Epidermal melanocyte (primary cell): ENCODE measurements around the gene SERGEF.
"Not testable (repeated sequence)": the region's sequence is repeated elsewhere in the genome, so short reads cannot be mapped to it uniquely, and the experiment has no call there.

Experiments used
- DNase-seq: peaks from one replicate; pipeline ENCODE4 v3.0.0; 2011; ENCODE audit warnings: low spot score; ENCODE audit not compliant: insufficient read length

SERGEF gene

DNA sequence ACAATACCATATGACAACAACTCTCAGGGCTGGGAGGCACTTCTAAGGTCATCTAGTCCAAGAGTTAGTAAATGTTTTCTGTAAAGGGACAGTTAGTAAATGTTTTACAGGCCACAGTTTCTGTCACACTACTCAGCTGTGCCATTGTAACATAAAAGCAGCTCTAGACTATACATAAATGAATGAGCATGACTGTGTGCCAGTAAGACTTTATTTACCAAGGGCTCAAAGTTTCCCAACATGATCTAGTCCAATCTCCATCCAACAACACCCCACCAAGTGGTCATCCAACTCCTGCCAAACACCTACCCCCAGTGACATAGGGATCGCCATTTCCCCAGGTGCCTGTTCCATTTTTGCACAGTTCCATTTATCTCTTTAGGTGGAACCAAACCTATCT, 12.1 kb downstream of the SERGEF start:
- no peak for DNase-seq

DNA sequence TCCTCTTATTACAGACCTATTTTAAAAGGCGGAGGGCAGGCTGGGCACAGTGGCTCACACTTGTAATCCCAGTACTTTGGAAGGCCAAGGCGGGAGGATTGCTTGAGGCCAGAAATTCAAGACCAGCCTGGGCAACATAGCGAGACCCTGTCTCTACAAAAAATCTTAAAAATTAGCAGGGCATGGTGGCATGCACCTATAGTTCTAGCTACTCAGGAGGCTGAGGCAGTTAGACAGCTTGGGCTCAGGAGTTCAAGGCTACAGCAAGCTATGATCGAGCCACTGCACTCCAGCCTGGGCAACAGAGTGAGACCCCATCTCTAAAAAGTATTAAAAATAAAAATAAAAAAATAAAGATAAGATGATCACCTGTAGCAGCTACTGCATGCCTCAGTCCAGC, 12.7 kb downstream of the SERGEF start:
- DNase-seq, result not testable (repeated sequence)

DNA sequence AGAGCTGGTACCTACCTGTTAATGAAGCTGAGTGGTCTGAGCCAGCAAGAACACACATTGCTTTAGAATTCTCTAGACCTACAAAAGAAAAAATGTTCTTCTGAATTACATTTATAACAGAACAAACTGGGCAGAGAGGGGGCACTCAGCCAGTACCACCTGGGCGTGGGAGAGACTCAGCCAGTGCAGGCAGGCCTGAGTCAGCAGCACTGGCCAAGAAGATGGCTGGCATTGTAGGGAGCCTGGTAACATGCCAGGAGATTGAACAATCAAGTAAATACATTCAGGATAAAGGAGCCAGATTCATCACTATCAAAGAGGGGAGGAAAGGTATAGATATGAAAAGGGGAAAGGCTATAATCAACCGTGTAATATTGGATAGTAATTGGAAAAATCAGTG, 19.9 kb downstream of the SERGEF start:
- no peak for DNase-seq

DNA sequence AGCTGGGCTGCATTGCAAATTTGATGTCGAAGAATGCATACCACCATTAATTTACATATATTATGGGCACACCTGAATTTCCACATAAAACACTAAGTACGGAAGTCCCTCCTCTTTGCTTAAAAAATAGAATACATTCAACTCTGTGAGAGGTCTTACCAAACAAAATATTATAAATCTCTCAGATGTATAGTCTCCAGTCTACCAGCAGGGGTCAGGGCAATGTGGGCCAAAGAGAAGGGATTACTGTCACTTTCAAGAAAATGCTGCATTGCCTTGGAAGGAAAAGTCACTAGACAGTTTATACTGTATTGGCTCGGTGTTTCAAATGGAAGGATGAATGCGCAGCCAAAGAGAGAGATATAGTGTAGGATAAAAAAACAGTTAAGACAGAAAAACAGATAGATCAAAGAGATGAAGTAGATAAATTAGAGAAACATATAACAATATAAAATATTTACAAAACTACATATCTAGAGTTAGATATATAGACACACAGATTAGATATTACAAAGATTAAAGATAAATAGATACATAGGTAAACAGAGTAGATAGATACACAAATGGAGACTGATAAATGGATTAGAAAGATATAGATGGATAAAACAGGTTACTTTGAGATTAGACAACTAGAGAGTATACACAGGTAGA, 20.9 kb downstream of the SERGEF start:
- DNase-seq, result peak; percentile 77

DNA sequence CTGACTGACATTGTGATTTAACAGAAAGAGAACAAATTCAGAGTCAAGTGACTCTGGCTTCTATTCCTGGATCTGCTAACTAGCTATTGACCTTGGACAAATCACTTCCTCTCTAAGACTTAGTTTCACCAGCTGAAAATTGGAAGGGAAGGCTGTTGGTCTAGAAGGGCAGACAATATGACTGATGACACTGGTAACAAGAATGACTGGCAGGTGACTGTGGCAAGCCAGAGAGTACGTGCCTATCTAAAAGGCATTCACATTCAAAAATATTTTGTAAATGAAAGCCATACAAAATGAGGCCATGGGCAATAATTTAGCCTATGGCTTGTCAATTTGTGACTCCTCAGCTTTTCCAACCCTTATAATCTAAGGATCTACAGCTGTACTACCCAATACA, 23.5 kb downstream of the SERGEF start:
- no peak for DNase-seq

DNA sequence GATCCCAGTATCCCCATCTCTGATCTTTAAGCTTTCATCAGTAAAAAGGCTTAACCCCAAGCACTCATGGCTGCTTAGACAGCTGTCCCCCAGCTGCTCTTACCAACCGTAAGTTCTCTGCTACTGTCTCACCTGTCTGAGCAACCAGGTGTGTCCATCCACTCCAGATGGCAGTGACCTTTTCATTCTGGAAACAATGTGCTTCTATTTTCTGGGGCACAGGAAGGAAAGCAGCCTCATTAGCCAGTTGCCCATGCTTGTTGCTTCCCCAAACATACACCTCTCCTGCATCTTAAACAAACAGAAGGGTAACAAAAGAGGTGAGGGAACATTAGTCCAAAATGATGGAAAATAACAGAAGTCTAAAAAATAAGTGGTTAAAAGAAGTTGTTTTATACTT, 24.4 kb downstream of the SERGEF start:
- DNase-seq, result no peak

DNA sequence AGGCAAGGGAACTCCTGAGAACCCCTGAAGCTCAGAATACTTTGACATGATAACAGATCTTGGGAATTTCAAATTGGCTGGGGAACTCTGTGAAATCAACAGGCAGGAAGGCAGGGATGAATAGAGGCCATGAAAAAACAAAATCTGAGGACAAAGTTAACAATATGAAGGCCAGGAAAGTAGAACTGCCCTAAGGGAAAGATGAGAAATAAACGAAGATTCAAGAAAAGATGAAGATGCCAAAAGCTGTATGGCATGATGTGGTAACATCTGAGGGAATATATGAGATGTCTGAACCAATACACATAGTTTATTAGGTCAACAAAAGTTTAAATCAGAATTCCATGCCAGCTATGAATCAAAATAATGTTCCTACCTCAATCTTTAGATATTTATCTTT, 25.0 kb downstream of the SERGEF start:
- DNase-seq, result no peak

DNA sequence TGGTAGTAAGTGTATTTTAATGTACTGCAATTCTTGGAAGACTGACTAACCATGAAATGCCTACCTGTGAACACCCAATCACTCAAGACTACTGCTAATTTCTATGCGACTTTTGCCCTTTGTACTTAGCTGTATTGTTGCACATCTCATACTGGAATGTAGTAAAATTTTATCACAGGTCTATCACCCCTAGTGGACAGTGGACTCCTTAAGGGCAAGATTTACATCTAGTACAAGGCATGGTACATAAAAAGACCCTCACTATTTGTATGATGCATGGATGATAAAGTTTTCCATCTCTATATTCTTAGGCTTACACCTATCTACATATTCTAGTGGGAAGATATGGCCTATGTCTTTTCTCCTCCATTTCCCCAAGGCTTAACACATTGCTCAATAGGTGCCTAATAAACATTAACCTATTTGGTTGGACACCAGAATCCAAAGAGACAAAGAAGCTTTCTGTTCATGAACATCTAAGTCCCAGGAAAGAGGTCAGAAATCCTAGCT, 26.1 kb downstream of the SERGEF start:
- DNase-seq, result no peak

DNA sequence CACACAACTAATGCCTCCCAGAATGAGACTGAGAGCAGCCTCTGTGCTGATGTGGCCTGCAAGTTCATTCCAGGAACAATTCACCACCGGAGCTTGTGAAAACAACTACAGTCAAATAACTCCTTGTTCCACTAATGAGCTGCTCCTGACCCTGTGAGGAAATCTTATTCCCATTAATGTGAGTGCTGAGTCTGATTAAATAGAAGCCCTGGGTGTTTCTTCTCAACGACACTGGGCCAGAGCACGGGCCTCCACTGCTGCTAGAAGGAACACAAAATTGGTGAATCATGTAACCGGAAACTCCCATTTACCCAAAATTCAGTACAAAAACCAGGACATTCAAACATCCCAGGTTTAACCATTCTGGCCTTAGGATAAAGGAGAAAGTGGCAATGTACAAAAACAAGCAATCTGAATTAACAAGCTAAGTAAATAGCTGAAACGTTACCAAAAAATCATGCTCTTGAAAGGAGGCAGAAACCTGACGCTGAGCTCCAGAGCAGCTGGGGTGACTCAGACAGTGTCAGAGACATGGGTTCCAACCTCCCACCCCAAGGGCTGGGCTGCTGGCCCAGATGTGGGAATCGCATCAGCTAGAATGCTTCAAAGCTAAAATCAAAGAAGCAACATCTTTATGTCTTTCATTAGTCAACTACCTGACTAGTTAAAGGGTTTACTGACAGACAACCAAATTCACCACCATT, 26.7 kb downstream of the SERGEF start:
- DNase-seq, result no peak

DNA sequence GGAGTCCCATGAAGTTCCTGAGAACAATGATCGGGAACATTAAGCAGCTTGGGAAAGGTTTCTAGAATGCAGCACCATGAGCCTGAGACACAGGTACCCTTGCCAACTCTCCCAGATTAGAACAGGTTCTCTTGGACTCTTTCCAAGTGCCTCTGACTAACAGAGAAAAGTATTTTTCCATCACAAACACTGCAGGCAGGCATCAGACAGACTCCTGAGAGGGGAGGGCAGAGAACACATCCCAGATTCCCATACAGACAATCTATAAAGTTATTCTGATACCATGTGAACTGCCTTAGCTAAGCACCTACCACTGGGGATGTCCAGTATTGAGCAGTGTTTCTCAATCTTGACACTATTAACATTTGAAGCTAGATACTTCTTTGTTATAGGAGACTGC, 27.3 kb downstream of the SERGEF start:
- DNase-seq, result no peak

DNA sequence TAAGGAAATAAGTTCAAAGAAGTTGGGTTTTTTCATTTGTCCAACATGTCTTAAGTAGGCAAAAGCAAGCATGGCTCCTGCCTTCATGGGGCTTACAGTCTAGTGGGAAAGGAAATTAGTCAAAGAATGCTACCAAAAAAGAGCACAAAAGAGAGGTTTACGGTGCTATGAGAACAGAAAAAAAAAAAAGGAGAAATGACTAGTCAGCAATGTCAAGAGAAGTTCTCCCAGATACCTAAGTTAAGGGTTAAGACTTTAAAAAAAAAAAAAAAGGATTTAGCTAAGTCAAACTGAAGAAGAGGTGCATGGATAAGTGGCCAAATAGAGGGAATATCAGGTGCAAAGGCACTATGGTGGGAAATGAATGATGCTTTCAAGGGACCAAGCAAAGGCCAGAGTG, 29.3 kb downstream of the SERGEF start:
- DNase-seq, result no peak

DNA sequence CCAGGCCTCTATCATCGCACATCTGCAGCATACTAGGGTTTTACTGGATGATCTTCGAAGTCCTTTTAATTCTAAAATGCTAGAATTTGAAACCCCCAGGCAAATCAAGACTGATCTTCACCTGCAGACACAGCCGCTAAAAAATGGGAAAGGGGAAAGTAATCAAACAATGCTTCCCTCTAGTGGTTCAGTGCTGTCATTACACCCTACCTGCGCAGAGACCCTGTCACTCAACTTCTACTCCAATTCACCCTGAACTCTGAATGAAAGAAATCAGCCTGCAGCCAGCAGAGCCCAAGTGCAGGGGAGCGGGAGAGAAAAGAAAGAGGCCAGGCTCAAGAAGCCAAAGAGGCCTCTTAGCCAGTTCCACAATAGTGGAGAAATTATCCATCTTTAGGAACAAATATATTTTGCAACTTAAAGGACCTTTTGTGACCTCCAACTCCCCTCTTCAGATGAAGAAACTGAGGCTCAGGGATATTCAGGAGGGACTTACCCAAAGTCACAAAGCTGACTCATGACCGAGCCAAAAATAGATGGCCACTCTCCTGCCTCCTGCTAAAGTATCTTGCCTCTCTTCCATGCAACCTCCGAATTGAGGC, 33.0 kb downstream of the SERGEF start:
- DNase-seq, result no peak

DNA sequence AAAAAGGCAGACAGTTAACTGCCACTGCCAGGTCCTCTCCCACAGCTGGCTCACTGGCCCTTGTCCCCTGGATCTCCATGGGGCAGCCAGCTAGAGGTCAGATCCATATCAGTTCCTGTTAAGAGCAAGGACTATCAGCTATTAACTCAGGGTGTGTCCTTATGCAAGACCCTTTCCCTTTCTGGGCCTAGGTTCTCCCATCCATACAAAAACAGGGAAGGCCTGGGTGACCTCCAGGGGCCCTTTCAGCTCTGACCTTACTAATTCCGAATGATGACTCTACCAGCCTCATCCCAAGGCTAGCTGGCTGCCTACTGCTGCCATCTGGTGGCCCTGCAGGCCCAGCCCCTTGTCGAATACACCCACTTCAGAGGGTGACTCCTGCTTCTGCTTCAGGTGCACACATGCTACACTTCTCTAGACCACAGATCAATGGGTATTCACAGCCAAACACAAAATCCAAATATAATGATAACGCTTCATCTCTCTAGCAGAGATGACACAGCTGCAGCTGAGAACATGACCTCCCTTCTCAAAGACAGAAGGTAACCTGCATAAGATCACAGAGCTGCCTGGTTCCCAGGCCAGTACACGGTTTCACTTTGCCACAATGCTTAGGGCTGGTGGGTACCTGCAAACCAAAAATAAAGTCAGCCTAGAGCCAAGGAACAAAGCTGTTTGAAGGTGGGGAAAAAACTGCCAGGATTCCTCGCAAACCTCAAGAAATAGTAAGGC, 34.1 kb downstream of the SERGEF start:
- DNase-seq, result peak; percentile 32

DNA sequence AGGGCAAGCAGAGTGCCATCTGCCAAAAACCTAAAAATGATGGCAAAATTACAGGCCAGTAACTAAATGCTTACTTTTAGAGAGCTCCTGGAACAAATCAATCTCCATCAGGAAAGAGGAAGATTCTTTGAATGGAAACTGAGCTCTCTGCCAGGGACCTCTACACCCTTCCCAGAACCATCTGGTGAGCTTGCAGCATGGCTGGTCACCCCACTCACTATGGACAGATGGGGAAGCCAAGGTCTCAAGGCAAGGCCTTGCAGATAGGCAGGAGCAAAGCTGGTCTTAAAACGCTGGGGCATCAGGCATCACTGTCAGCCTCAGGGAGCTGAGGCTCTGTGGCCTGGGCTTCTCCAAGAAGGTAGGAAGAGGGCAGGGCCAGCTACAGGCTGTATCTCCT, 36.2 kb downstream of the SERGEF start:
- DNase-seq, result no peak

DNA sequence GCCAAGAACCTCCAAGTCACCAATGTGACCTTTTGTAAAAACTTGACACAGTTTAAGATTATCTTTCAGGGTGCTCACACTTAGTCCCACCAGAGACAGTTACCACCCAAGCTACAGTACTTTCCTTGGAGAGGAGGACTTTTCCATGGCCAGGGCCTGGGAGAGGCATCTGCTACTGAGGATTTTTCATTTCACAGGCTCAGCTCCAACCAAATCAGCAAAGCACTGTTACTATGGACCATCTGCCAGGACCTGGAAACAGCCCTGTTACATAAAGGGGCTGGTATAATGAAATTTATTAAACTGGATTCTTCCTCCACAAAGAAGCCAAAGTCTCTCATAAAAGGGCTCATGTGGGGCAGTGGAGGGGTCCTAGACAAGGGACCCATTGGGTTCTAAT, 38.6 kb downstream of the SERGEF start:
- DNase-seq, result no peak

DNA sequence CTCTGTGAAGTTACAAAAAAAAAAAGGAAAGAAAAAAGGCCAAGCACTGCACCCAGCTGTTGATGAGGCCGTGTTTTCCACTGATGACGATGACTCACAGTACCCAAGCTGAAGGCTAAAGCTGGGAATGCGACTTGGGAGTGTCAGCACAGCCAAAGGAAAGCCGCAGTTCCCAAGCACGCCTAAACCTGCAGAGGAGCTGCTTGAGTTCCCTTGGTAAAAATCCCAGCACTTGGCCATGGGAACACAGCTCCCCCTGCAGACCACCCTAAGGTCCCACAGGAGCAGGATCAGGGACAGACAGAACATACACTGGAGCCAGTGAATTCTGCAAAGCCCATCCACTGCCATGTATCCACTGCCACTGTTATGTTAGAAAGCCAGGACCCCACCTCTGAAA, 39.9 kb downstream of the SERGEF start:
- peak; percentile 56 for DNase-seq

DNA sequence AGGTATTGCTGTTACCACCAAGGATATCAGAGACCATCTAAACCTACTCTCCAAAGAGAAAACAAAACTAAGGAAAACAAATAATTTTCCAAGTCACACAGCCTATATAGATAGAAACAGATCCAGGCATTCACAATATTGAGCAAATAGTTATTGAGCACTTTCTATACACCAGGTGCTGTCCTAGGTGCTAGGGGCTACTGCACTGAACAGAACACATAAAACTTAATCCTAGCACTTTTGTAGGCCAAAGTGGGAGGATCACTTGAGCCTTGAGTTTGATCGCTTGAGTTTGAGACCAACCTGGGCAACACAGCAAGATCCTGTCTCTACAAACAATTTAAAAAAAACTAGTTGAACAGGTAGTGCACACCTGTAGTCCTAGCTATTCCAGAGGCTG, 44.6 kb downstream of the SERGEF start:
- no peak for DNase-seq

DNA sequence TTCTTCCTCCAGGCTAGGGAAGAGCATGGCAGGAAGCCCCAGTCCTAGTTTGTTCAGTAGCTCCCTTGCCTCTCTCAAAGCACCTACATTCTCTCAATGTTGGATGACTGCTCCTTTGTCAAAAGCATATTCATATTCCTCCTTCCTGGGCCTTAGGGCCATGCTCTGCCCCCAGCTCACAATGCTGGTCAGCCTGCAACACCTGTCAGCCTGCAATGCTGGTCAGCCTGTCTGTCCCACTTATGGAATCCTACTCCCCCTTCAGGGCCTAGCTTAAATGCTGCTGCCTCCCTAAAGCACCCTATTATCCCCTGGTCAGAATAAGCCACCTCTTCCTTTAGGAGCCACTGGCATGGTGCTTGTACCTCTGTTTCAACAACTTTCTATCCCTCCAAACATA, 45.2 kb downstream of the SERGEF start:
- DNase-seq, result no peak

DNA sequence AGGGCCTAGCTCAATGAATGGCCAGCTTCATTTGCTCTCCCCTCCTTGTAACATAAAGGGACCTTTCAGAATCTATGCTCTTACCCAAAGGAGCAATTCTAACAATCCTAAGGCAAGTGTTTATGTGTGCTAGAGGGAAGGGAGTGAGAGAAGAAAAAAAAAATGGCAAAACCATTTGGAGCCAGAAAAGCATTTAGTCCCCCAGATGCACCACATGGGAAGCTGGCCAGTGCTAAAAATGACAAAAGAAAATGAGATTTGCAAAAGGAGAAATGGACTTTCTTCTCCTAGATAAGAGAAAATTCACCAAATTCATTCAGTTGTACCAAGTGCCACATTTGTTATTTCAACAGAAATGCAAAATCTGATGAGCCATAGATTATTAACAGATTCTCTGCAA, 52.8 kb downstream of the SERGEF start:
- DNase-seq, result no peak

DNA sequence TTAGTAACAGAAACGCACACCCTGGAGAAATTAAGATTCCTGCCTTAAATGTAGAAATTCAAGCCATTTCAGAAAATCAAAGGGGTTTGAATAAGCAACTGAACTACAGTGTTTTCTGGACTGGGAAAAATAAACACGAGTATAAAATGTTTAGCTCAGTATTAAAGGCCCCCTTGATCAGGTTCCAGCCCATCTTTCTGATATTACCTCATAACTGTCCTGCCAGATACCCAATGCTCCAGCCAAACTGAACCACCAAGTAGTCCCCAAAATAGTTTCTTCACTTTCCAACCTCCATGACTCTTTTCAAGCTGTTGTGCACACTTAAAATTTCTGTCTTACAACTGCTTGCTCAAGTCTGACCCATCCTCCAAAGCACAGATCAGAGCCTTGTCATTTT, 54.4 kb downstream of the SERGEF start:
- DNase-seq, result no peak

DNA sequence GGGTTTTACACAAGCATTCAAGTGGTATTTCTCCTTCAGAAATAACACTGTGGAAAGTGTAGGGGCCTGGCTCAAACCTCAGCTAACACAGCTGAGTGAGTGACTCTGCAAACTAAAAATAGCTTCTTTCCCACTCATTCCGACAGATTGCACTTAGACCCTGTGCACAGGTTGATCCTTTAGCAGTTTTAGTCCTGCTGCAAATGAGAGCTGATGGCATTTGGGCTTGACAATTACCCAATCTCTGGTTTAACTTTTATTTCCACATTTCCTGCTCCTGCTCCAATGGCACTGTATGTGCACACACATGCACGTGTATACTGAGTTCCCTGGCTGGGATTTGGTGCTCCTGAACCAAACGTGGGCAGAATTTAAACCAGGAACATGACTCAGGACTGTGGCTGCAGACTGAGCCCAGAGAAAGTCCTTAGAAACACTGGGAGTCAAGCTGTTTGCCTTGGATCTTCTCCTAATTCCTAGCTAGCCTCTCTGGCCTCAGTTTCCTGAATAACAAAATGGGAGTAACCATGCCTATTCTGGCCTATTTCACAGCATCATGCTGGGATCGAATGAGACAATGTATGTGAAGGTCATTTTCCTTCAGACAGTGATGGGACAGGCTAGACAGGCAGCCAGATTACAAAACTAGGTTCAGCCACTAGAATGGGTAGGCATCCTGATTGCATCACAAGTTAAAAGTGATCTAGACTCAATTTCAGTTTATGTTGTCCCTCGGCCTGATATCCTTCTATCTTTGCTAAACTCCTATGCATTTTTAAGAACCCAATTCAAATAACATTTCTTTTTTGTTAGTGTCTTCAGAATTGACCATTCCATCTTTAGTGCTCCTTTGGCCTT, 58.2 kb downstream of the SERGEF start:
- no peak for DNase-seq
